Activated CD8-positive, alpha-beta T cell treated with anti-CD3 and anti-CD28 coated beads, Interleukin-2, amount 10 ng/mL, durations not matched to agents 7 days and 5 days (primary cell): ENCODE measurements around the gene AKR1D1. TPM values are rescaled to one million over a fixed set of nuclear protein-coding genes. Genes with fewer than 3 reads are reported as not detected.

Source experiments
- ATAC-seq: fragments of 150-1000 bp; cut with Tn5 transposase; one replicate; pipeline ENCODE4 v1.10.0; 2021; ENCODE audit warnings: moderate library complexity
- CTCF ChIA-PET: fragments of 350-600 bp; sonication (Branson Sonifier 250); formaldehyde crosslinking; loops from one replicate; lab custom pipeline; 2021; ENCODE audit warnings: antibody characterized with exemption; lab: Charles Lee
- POLR2A ChIA-PET: fragments of 350-600 bp; sonication (Branson Sonifier 250); formaldehyde crosslinking; loops from one replicate; lab custom pipeline; 2021; ENCODE audit warnings: antibody characterized with exemption; lab: Charles Lee
- DNase-seq: peaks from one replicate; pipeline ENCODE4 v3.0.0-alpha.2; 2020
- H3K27ac Mint-ChIP-seq: one replicate; pipeline ENCODE4 v1.8.0; 2021; ENCODE audit warnings: mild to moderate bottlenecking, mixed read lengths
- H3K27me3 Mint-ChIP-seq: one replicate; pipeline ENCODE4 v1.8.0; 2021; ENCODE audit warnings: low read depth, mixed read lengths
- H3K36me3 Mint-ChIP-seq: one replicate; pipeline ENCODE4 v1.8.0; 2021; ENCODE audit warnings: low read depth, mixed read lengths
- H3K4me1 Mint-ChIP-seq: one replicate; pipeline ENCODE4 v1.8.0; 2021; ENCODE audit warnings: low read depth, mixed read lengths
- H3K4me3 Mint-ChIP-seq: one replicate; pipeline ENCODE4 v1.8.0; 2021; ENCODE audit warnings: mild to moderate bottlenecking, mixed read lengths
- H3K9me3 Mint-ChIP-seq: one replicate; pipeline ENCODE4 v1.8.0; 2022; ENCODE audit warnings: mixed read lengths; ENCODE audit not compliant: insufficient read depth
- total RNA-seq, 2 experiments: library from RNA; stranded (reverse); gene quantifications; one replicate each; pipeline ENCODE4 v1.2.3, GENCODE V29; 2021

The AKR1D1 gene
- total RNA-seq, 2 experiments from 2014 or later, result not detected

- no peaks in the 10 kb centered on the region for H3K9me3 Mint-ChIP-seq
- H3K27ac Mint-ChIP-seq, result no peak overlapping the region
- POLR2A ChIA-PET, result no interaction called here
- ATAC-seq, result no peak
- peaks cover 2% of the 10 kb centered on the region for H3K27me3 Mint-ChIP-seq
- H3K4me3 Mint-ChIP-seq, result no peak overlapping the region
- no peaks in the 10 kb centered on the region for H3K36me3 Mint-ChIP-seq
- DNase-seq, result no peak
- CTCF ChIA-PET, result no interaction called here
- H3K4me1 Mint-ChIP-seq, result no peaks in the 10 kb centered on the region
Observed at GRCh38 chr7:138095972-138096935, 20.0 kb downstream of the AKR1D1 start.

DNA sequence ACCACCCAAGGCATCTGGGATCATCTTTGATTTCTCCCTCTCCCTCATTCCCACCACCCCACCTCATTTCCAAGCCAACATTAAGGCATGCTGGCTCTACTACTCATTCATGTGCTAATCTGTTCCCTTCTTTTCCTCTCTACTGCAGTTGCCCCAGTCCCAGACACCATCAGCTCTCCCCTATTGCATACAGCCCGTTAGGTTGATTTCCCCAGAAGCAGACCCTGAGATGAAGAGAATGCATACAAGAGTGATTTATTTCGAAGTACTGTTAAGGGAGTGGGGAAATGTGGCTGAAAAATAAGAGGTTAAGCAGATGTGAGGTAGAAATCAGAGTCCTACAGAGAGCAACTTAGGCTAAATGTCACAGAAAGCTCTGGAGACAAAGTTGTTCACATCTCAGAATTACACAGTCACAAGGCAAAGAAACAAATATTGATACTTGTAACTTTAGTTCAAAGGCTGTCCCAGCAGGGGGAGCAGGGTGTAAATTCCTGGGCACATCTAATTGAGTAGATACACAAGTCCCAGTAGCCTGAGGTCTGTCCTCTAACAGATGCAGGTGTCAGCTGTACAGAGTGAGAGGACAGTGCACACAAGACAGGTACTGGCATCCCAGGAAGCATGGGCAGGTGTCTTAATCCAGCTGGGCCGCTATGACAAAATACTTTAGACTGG, 20.9 kb downstream of the AKR1D1 start:
- ChIA-PET POLR2A (no interaction called here), CTCF (no interaction called here)
- ATAC-seq (no peak), DNase-seq (peak; percentile 25)
- H3K9me3 Mint-ChIP-seq, result no peaks in the 10 kb centered on the region
- H3K27me3 Mint-ChIP-seq, result peaks cover 2% of the 10 kb centered on the region
- H3K36me3 Mint-ChIP-seq, result no peaks in the 10 kb centered on the region
- no peak overlapping the region for H3K4me3 Mint-ChIP-seq
- no peak overlapping the region for H3K27ac Mint-ChIP-seq
- no peaks in the 10 kb centered on the region for H3K4me1 Mint-ChIP-seq

- Mint-ChIP-seq H3K36me3 (no peaks in the 10 kb centered on the region), H3K4me1 (no peaks in the 10 kb centered on the region), H3K27ac (no peak overlapping the region), H3K27me3 (peaks cover 2% of the 10 kb centered on the region), H3K4me3 (no peak overlapping the region), H3K9me3 (no peaks in the 10 kb centered on the region)
- DNase-seq (no peak), ATAC-seq (no peak)
- CTCF ChIA-PET, result interaction anchor here (0.9 kb wide), 1 partner anchor 639 kb away, joined by 3 read pairs; no protein-coding TSS in a partner anchor
- POLR2A ChIA-PET, result no interaction called here
Observed at GRCh38 chr7:138099813-138100212, 23.6 kb downstream of the AKR1D1 start.

DNA sequence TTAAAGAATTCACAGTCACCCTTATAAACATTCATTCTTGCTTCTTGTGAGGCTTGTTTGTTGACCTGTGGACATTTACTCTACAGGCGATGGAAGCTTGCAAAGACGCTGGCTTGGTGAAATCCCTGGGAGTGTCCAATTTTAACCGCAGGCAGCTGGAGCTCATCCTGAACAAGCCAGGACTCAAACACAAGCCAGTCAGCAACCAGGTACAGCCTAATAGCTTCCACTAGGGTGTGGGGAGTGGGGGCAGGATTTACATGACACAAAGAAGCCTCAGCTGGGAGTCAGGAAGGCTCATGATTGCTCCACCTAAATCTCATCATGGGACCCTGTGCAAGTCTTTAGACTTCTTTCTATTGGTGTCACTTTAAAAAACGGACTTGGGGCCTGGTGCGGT, 29.0 kb downstream of the AKR1D1 start:
- H3K4me1 Mint-ChIP-seq, result no peaks in the 10 kb centered on the region
- H3K4me3 Mint-ChIP-seq, result no peak overlapping the region
- no peak for DNase-seq
- CTCF ChIA-PET, result no interaction called here
- no peaks in the 10 kb centered on the region for H3K9me3 Mint-ChIP-seq
- POLR2A ChIA-PET, result no interaction called here
- H3K27ac Mint-ChIP-seq, result no peak overlapping the region
- peaks cover 7% of the 10 kb centered on the region for H3K27me3 Mint-ChIP-seq
- H3K36me3 Mint-ChIP-seq, result no peaks in the 10 kb centered on the region
- ATAC-seq, result no peak

DNA sequence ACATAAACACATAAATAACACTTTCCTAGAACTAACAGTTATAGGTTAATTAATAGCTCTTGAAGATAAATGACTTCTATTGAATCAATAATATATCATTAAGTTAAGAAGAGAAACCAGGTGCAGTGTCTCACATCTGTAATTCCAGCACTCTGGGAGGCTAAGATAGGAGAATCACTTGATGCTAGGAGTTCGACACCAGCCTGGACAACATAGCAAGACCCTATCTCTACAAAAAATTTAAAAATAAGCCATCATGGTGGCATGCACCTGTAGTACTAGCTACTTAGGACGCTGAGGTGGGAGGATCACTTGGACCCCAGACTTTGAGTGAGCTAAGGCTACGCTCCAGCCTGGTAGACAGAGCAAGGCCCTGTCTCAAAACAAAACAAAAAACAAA, 38.8 kb downstream of the AKR1D1 start:
- no peak for ATAC-seq
- no peak for DNase-seq
- Mint-ChIP-seq H3K27ac (no peak overlapping the region), H3K27me3 (peaks cover 7% of the 10 kb centered on the region), H3K9me3 (no peaks in the 10 kb centered on the region), H3K4me3 (no peak overlapping the region), H3K36me3 (no peaks in the 10 kb centered on the region), H3K4me1 (peaks cover 3% of the 10 kb centered on the region)
- POLR2A ChIA-PET, result no interaction called here
- CTCF ChIA-PET, result no interaction called here

- ATAC-seq, result no peak
Observed at GRCh38 chr7:138116141-138116540, 39.9 kb downstream of the AKR1D1 start.

GRCh38 chr7:138116892-138117291, 40.6 kb downstream of the AKR1D1 start:
- POLR2A ChIA-PET, result no interaction called here
- DNase-seq (no peak), ATAC-seq (no peak)
- no peaks in the 10 kb centered on the region for H3K4me1 Mint-ChIP-seq
- CTCF ChIA-PET, result no interaction called here
- no peak overlapping the region for H3K27ac Mint-ChIP-seq
- no peak overlapping the region for H3K4me3 Mint-ChIP-seq
- H3K27me3 Mint-ChIP-seq, result peaks cover 2% of the 10 kb centered on the region
- no peaks in the 10 kb centered on the region for H3K36me3 Mint-ChIP-seq
- no peaks in the 10 kb centered on the region for H3K9me3 Mint-ChIP-seq

More at GRCh38 chr7:138116141-138116540, 39.9 kb downstream of the AKR1D1 start:
- CTCF ChIA-PET, result interaction anchor here (1.0 kb wide), 1 partner anchor 212 kb away, joined by 4 read pairs; no protein-coding TSS in a partner anchor
- POLR2A ChIA-PET, result no interaction called here
- DNase-seq, result no peak
- Mint-ChIP-seq H3K27ac (no peak overlapping the region), H3K4me3 (no peak overlapping the region), H3K9me3 (no peaks in the 10 kb centered on the region), H3K36me3 (no peaks in the 10 kb centered on the region), H3K4me1 (no peaks in the 10 kb centered on the region), H3K27me3 (peaks cover 3% of the 10 kb centered on the region)

DNA sequence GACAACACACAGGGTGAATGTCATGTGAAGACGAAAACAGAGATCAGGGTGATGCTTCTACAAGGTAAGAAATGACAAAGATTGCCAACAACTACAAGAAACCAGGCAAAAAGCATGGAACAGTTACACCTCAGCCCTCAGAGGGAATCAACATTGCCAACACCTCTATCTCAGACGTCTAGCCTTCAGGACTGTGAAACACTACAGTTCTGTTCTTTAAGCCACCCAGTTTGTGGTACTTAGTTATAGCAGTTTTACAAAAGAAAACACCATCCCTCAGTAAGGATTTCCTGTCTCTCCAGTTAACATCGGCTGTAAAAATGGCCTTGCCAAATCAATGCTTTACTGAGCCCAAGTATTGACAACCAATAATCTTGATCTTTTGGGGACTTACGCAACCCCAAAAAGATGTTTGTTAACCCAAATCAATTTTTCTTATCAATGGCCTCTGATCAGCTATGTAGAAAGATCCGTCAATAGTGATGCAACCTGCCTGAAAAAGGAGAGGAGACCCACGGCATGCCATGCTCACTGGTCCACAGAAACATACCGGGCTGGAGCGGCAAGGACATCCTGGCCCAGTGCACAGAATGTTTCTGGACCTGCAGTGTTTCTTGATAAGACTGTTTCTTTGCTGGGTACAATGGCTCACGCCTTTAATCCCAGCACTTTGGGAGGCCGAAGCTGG, 44.0 kb downstream of the AKR1D1 start:
- H3K4me3 Mint-ChIP-seq, result no peak overlapping the region

DNA sequence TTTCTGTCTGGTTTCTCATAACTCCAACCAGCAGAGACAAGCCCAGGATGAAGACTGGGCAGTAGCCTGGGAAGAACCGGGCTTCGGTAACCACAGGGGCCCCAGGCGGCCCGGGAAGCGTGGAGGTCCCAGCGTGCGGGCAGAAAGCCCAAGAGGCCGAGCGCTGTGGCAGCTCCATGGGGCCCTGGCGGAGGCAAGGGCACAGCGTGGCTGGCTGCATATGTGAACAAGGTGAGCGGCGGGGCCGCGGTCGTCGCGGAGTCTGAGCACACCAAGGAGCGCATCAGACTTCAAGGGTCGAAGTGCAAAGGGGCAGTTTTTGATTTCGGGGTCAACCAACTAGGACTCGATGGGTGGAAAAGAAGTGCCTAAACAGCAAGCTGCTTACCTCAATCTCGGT, 45.9 kb downstream of the AKR1D1 start:
- no peak overlapping the region for H3K4me3 Mint-ChIP-seq
- peaks cover 4% of the 10 kb centered on the region for H3K27me3 Mint-ChIP-seq
- no peaks in the 10 kb centered on the region for H3K4me1 Mint-ChIP-seq
- no peak for ATAC-seq
- no peak for DNase-seq
- H3K9me3 Mint-ChIP-seq, result no peaks in the 10 kb centered on the region
- ChIA-PET POLR2A (no interaction called here), CTCF (no interaction called here)
- no peak overlapping the region for H3K27ac Mint-ChIP-seq
- no peaks in the 10 kb centered on the region for H3K36me3 Mint-ChIP-seq

More for the DNA sequence above, 44.0 kb downstream of the AKR1D1 start:
- CTCF ChIA-PET, result no interaction called here
- POLR2A ChIA-PET, result no interaction called here
- Mint-ChIP-seq H3K27me3 (peaks cover 4% of the 10 kb centered on the region), H3K4me1 (no peaks in the 10 kb centered on the region), H3K36me3 (no peaks in the 10 kb centered on the region), H3K27ac (no peak overlapping the region), H3K9me3 (no peaks in the 10 kb centered on the region)
- no peak for DNase-seq
- ATAC-seq, result no peak

GRCh38 chr7:138125119-138125518, 48.9 kb downstream of the AKR1D1 start:
- H3K4me3 Mint-ChIP-seq, result no peak overlapping the region
- ChIA-PET POLR2A (no interaction called here), CTCF (no interaction called here)
- no peak for ATAC-seq
- H3K27me3 Mint-ChIP-seq, result peaks cover 2% of the 10 kb centered on the region
- H3K4me1 Mint-ChIP-seq, result no peaks in the 10 kb centered on the region
- no peaks in the 10 kb centered on the region for H3K9me3 Mint-ChIP-seq
- H3K36me3 Mint-ChIP-seq, result no peaks in the 10 kb centered on the region
- no peak overlapping the region for H3K27ac Mint-ChIP-seq
- no peak for DNase-seq

DNA sequence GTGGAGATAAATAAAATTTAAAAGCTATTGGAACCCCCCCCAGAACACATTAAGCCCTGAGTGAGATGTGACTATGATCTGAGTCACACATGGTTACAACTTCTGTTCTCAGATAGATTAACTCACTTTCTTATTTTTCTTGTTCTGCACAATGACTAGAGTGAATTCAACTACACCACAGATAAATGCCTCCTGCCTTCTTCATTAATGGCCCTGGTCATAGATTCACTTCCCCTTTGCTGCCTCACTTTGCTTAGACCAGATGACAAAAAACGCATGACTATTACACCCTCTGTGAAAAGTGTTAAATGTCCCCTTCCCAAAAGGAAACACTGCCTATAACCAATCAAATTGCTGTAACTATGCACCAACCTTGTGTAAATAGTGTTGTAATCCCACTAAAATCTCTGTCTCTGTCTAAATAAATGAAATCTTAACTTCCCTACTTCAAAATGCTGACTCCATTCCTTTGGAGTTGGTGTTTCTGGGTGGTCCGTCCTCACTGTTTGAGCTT, 49.4 kb downstream of the AKR1D1 start:
- peaks cover 2% of the 10 kb centered on the region for H3K27me3 Mint-ChIP-seq

More for the DNA sequence above, 49.4 kb downstream of the AKR1D1 start:
- H3K27ac Mint-ChIP-seq, result no peak overlapping the region
- H3K4me3 Mint-ChIP-seq, result no peak overlapping the region
- H3K36me3 Mint-ChIP-seq, result no peaks in the 10 kb centered on the region
- DNase-seq (no peak), ATAC-seq (no peak)
- ChIA-PET CTCF (no interaction called here), POLR2A (no interaction called here)
- no peaks in the 10 kb centered on the region for H3K9me3 Mint-ChIP-seq
- H3K4me1 Mint-ChIP-seq, result no peaks in the 10 kb centered on the region
